ENCODE measurements around the gene G6PC1. TPM values are rescaled to one million over a fixed set of nuclear protein-coding genes. Genes with fewer than 3 reads are reported as not detected.
A peak's percentile ranks its signal among the peaks of the same experiment; 100 is the strongest.

Gene G6PC1
- total and polyA plus RNA-seq, 2 of the 13 experiments (the other 11 are each of a cell fraction or from before 2014, with no cell fraction given) = 1.7 to 37.9 TPM

DNA sequence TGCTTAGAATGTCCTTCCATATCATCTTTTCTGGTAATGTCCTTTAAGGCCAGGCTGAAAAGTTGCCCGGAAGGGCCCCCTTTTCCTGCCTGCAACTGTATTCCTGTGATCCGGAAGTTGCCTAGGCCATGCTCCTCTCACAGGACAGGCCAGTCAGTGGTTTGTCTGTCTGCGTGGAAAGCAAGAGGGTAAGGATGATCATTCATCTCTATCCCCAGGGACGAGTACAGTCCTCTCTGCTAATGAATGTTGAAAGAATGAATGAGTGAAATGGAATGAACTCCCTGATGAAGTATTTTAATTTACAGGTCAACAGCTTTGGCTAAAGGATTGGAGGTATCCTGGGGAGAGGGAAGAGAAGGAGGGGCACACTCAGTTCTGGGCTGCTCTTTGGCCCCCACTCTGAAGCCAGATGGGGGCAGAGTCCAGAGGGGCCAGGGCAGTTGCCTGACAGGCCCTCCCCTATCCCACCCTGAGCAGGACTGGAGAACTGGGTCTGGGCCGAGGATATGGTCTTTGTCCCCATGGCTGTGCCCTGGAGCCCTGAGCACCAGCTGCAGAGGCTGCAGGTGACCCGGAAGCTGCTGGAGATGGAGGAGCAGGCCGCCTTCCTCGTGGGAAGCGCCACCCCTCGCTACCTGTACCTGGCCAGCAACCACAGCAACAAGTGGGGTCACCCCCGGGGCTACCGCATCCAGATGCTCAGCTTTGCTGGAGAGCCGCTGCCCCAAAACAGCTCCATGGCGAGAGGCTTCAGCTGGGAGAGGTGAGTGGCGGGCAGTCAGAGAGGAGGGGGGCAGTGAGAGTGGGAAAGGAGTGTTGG is 46.4 kb upstream of the G6PC1 start (continued):
- TF ChIP-seq MED1 (CRISPR knock-in tag; IDR thresholded peaks at IDR 0.05) = peak; percentile 87
- no peak; the same call in 1 of the 2 replicates for TF ChIP-seq MXD4 (CRISPR knock-in tag; IDR thresholded peaks at IDR 0.05)
- no peak for TF ChIP-seq ZNF788 (CRISPR knock-in tag; IDR thresholded peaks at IDR 0.05; ENCODE audit: borderline replicate concordance)
- no peak for TF ChIP-seq SATB2 (CRISPR knock-in tag; IDR thresholded peaks at IDR 0.05)
- TF ChIP-seq PAX8 (CRISPR knock-in tag; IDR thresholded peaks at IDR 0.05; ENCODE audit: borderline replicate concordance) = no peak
- TF ChIP-seq, protein P1, sequence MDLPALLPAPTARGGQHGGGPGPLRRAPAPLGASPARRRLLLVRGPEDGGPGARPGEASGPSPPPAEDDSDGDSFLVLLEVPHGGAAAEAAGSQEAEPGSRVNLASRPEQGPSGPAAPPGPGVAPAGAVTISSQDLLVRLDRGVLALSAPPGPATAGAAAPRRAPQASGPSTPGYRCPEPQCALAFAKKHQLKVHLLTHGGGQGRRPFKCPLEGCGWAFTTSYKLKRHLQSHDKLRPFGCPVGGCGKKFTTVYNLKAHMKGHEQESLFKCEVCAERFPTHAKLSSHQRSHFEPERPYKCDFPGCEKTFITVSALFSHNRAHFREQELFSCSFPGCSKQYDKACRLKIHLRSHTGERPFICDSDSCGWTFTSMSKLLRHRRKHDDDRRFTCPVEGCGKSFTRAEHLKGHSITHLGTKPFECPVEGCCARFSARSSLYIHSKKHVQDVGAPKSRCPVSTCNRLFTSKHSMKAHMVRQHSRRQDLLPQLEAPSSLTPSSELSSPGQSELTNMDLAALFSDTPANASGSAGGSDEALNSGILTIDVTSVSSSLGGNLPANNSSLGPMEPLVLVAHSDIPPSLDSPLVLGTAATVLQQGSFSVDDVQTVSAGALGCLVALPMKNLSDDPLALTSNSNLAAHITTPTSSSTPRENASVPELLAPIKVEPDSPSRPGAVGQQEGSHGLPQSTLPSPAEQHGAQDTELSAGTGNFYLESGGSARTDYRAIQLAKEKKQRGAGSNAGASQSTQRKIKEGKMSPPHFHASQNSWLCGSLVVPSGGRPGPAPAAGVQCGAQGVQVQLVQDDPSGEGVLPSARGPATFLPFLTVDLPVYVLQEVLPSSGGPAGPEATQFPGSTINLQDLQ (CRISPR knock-in tag; IDR thresholded peaks at IDR 0.05) = no peak
- peak; percentile 70 for TF ChIP-seq ELF1 (CRISPR knock-in tag; IDR thresholded peaks at IDR 0.05)
- no peak; the same call in 1 of the 2 replicates for TF ChIP-seq KDM5A (IDR thresholded peaks at IDR 0.05; ENCODE audit: borderline replicate concordance, low read length)
- TF ChIP-seq FOXK2 (IDR thresholded peaks at IDR 0.05) = no peak
- TF ChIP-seq RFX3 (CRISPR knock-in tag; IDR thresholded peaks at IDR 0.05) = no peak
- TF ChIP-seq ATF7-NPFF (CRISPR knock-in tag; IDR thresholded peaks at IDR 0.05; ENCODE audit: low read depth) = no peak
- TF ChIP-seq, protein P2, sequence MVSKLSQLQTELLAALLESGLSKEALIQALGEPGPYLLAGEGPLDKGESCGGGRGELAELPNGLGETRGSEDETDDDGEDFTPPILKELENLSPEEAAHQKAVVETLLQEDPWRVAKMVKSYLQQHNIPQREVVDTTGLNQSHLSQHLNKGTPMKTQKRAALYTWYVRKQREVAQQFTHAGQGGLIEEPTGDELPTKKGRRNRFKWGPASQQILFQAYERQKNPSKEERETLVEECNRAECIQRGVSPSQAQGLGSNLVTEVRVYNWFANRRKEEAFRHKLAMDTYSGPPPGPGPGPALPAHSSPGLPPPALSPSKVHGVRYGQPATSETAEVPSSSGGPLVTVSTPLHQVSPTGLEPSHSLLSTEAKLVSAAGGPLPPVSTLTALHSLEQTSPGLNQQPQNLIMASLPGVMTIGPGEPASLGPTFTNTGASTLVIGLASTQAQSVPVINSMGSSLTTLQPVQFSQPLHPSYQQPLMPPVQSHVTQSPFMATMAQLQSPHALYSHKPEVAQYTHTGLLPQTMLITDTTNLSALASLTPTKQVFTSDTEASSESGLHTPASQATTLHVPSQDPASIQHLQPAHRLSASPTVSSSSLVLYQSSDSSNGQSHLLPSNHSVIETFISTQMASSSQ (IDR thresholded peaks at IDR 0.05; ENCODE audit: low read depth) = peak; percentile 44; the same call in 1 of the 2 replicates
- TF ChIP-seq, protein P2 (CRISPR knock-in tag; IDR thresholded peaks at IDR 0.05; ENCODE audit: borderline replicate concordance) = peak; percentile 61; the same call in 1 of the 2 replicates
- peak; percentile 91; the same call in 1 of the 2 replicates for TF ChIP-seq ZMAT3 (CRISPR knock-in tag; conservative IDR thresholded peaks at IDR 0.05)
- TF ChIP-seq GATAD1 (CRISPR knock-in tag; IDR thresholded peaks at IDR 0.05) = no peak
- no peak for TF ChIP-seq FOXP1 (IDR thresholded peaks at IDR 0.05)
- TF ChIP-seq FOXP1 (CRISPR knock-in tag; IDR thresholded peaks at IDR 0.05) = peak; percentile 42; the same call in 1 of the 2 replicates
- 0 out of 2 replicates have a peak, but pooled peaks have one; percentile 42 for TF ChIP-seq ZNF274 (CRISPR knock-in tag; IDR thresholded peaks at IDR 0.05)
- no peak for TF ChIP-seq ZSCAN20 (CRISPR knock-in tag; IDR thresholded peaks at IDR 0.05; ENCODE audit: borderline replicate concordance)
- TF ChIP-seq U2AF2 (IDR thresholded peaks at IDR 0.05; ENCODE audit: low read depth, low read length) = no peak
- TF ChIP-seq ETV5 (CRISPR knock-in tag; IDR thresholded peaks at IDR 0.05; ENCODE audit: borderline replicate concordance) = peak; percentile 84
- no peak for TF ChIP-seq EED (CRISPR knock-in tag; IDR thresholded peaks at IDR 0.05)
- no peak for TF ChIP-seq ZNF33A (CRISPR knock-in tag; IDR thresholded peaks at IDR 0.05; ENCODE audit: borderline replicate concordance)
- peak; percentile 63; the same call in 1 of the 2 replicates for TF ChIP-seq ZNF343 (CRISPR knock-in tag; IDR thresholded peaks at IDR 0.05)
- TF ChIP-seq ZNF569 (CRISPR knock-in tag; IDR thresholded peaks at IDR 0.05; ENCODE audit: borderline replicate concordance) = 0 out of 2 replicates have a peak, but pooled peaks have one; percentile 58
- TF ChIP-seq SNAI1 (CRISPR knock-in tag; IDR thresholded peaks at IDR 0.05; ENCODE audit: borderline replicate concordance) = no peak

Measured in HepG2 (cell line).